CD8-positive, alpha-beta memory T cell (primary cell): ENCODE results near the gene NKAIN4. TPM values are rescaled to one million over a fixed set of nuclear protein-coding genes. Genes with fewer than 3 reads are reported as not detected.
A peak's percentile ranks its signal among the peaks of the same experiment; 100 is the strongest.

Experiments
- CTCF ChIA-PET: fragments of 350-600 bp; sonication (Branson Sonifier 250); formaldehyde crosslinking; loops from one replicate; lab custom pipeline; 2021; ENCODE audit warnings: antibody characterized with exemption; lab: Charles Lee
- POLR2A ChIA-PET: fragments of 350-600 bp; sonication (Branson Sonifier 250); formaldehyde crosslinking; loops from one replicate; lab custom pipeline; 2021; ENCODE audit warnings: antibody characterized with exemption; lab: Charles Lee
- DNase-seq, 5 donors: peaks; one replicate each; pipeline versions ENCODE4 v3.0.0 to v3.0.0-alpha.2; 2020 to 2022; ENCODE audit warnings: mixed read lengths in 1 of 5
- H3K27ac ChIP-seq: one replicate; pipeline ENCODE4 v1.7.0; 2013; ENCODE audit warnings: low read depth, mild to moderate bottlenecking, low read length, moderate library complexity
- H3K27me3 ChIP-seq: 2 replicates; pipeline ENCODE4 v1.7.0; 2013; ENCODE audit warnings: low read length, mild to moderate bottlenecking; ENCODE audit not compliant: insufficient read depth, poor library complexity, severe bottlenecking
- H3K36me3 ChIP-seq: 2 replicates; pipeline ENCODE4 v1.7.0; 2013; ENCODE audit warnings: mild to moderate bottlenecking, low read length, moderate library complexity; ENCODE audit not compliant: insufficient read depth
- H3K4me1 ChIP-seq: 2 replicates; pipeline ENCODE4 v1.7.0; 2013; ENCODE audit warnings: mild to moderate bottlenecking, low read length, moderate library complexity; ENCODE audit not compliant: insufficient read depth
- H3K4me3 ChIP-seq: 2 replicates; pipeline ENCODE4 v1.7.0; 2013; ENCODE audit warnings: mild to moderate bottlenecking, low read length
- H3K9me3 ChIP-seq: 2 replicates; pipeline ENCODE4 v1.7.0; 2013; ENCODE audit warnings: mild to moderate bottlenecking, low read length
- H3K27ac Mint-ChIP-seq, 8 donors: one replicate each; pipeline ENCODE4 v1.8.0; 2020 to 2021; ENCODE audit warnings: mixed read lengths in 8 of 8, mild to moderate bottlenecking in 6 of 8, inconsistent platforms in 3 of 8, moderate library complexity in 3 of 8
- H3K27me3 Mint-ChIP-seq, 2 donors: one replicate each; pipeline ENCODE4 v1.8.0; 2020 to 2021; ENCODE audit warnings: mixed read lengths in 2 of 2, mild to moderate bottlenecking in 1 of 2, moderate library complexity in 1 of 2
- H3K36me3 Mint-ChIP-seq, 3 donors: one replicate each; pipeline ENCODE4 v1.8.0; 2020 to 2021; ENCODE audit warnings: mixed read lengths in 3 of 3, inconsistent platforms in 1 of 3, mild to moderate bottlenecking in 1 of 3
- H3K4me1 Mint-ChIP-seq, 3 donors: one replicate each; pipeline ENCODE4 v1.8.0; 2020 to 2021; ENCODE audit warnings: mixed read lengths in 3 of 3, inconsistent platforms in 1 of 3, mild to moderate bottlenecking in 1 of 3
- H3K4me3 Mint-ChIP-seq, 7 donors: one replicate each; pipeline ENCODE4 v1.8.0; 2020 to 2021; ENCODE audit warnings: mixed read lengths in 7 of 7, mild to moderate bottlenecking in 6 of 7, moderate library complexity in 4 of 7, inconsistent platforms in 2 of 7
- H3K9me3 Mint-ChIP-seq, 5 donors: one replicate each; pipeline ENCODE4 v1.8.0; 2020 to 2022; ENCODE audit warnings: mixed read lengths in 5 of 5, mild to moderate bottlenecking in 3 of 5, moderate library complexity in 2 of 5, inconsistent platforms in 1 of 5
- polyA plus RNA-seq: library from polyadenylated mRNA; unstranded; fragments of 300-500 nt; fragmentation: Illumina TruSeq; gene quantifications from one replicate; pipeline ENCODE4 v1.2.3, GENCODE V29; 2021
- total RNA-seq, 2 experiments: library from RNA; stranded (reverse); gene quantifications; one replicate each; pipeline ENCODE4 v1.2.3, GENCODE V29; 2021

Gene NKAIN4
- total and polyA plus RNA-seq, 3 experiments from 2014 or later = not detected

GRCh38 chr20:63269724-63270123 lies 15.5 kb upstream of the NKAIN4 start:
- no peak overlapping the region for H3K27ac Mint-ChIP-seq
- peaks cover 16 to 26% (median 25%) of the 10 kb centered on the region in 3 donors for H3K4me1 Mint-ChIP-seq
- Histone ChIP-seq H3K27ac (no peak overlapping the region), H3K36me3 (no peaks in the 10 kb centered on the region), H3K9me3 (no peaks in the 10 kb centered on the region), H3K27me3 (no peaks in the 10 kb centered on the region), H3K4me1 (peaks cover 11% of the 10 kb centered on the region), H3K4me3 (no peak overlapping the region)
- no peak for DNase-seq
- ChIA-PET POLR2A (no interaction called here), CTCF (no interaction called here)
- peaks cover 5 to 23% of the 10 kb centered on the region in 2 donors for H3K27me3 Mint-ChIP-seq
- H3K4me3 Mint-ChIP-seq = peak overlapping the region in 3 of 7 donors; percentile 43 to 72 (median 69)
- H3K9me3 Mint-ChIP-seq = no peaks in the 10 kb centered on the region
- peaks cover 0 to 7% (median 0%) of the 10 kb centered on the region in 3 donors for H3K36me3 Mint-ChIP-seq

- H3K27me3 ChIP-seq = no peaks in the 10 kb centered on the region
- ChIA-PET CTCF (no interaction called here), POLR2A (no interaction called here)
- no peak overlapping the region for H3K4me3 ChIP-seq
- Mint-ChIP-seq H3K4me3 (no peak overlapping the region), H3K27ac (no peak overlapping the region), H3K27me3 (peaks cover 8 to 27% of the 10 kb centered on the region in 2 donors), H3K36me3 (peaks cover 0 to 6% (median 0%) of the 10 kb centered on the region in 3 donors), H3K9me3 (no peaks in the 10 kb centered on the region), H3K4me1 (peaks cover 12 to 18% (median 17%) of the 10 kb centered on the region in 3 donors)
- H3K9me3 ChIP-seq = no peaks in the 10 kb centered on the region
- no peak for DNase-seq
- peaks cover 5% of the 10 kb centered on the region for H3K4me1 ChIP-seq
- no peak overlapping the region for H3K27ac ChIP-seq
- no peaks in the 10 kb centered on the region for H3K36me3 ChIP-seq
Observed at GRCh38 chr20:63268671-63269439, 14.6 kb upstream of the NKAIN4 start.

- H3K36me3 Mint-ChIP-seq = peaks cover 0 to 1% (median 0%) of the 10 kb centered on the region in 3 donors
- Histone ChIP-seq H3K27ac (no peak overlapping the region), H3K36me3 (no peaks in the 10 kb centered on the region), H3K9me3 (no peaks in the 10 kb centered on the region), H3K4me1 (no peaks in the 10 kb centered on the region), H3K27me3 (no peaks in the 10 kb centered on the region), H3K4me3 (no peak overlapping the region)
- ChIA-PET POLR2A (no interaction called here), CTCF (no interaction called here)
- no peak overlapping the region for H3K4me3 Mint-ChIP-seq
- H3K27ac Mint-ChIP-seq = no peak overlapping the region
- no peaks in the 10 kb centered on the region for H3K9me3 Mint-ChIP-seq
- peaks cover 12 to 27% of the 10 kb centered on the region in 2 donors for H3K27me3 Mint-ChIP-seq
- H3K4me1 Mint-ChIP-seq = peaks cover 6 to 12% (median 11%) of the 10 kb centered on the region in 3 donors
- no peak for DNase-seq
Observed at GRCh38 chr20:63268256-63268655, 14.0 kb upstream of the NKAIN4 start.

GRCh38 chr20:63267691-63268090 lies 13.4 kb upstream of the NKAIN4 start:
- Mint-ChIP-seq H3K9me3 (no peaks in the 10 kb centered on the region), H3K27ac (no peak overlapping the region), H3K4me1 (peaks cover 5 to 11% (median 11%) of the 10 kb centered on the region in 3 donors), H3K27me3 (peaks cover 12 to 31% of the 10 kb centered on the region in 2 donors), H3K4me3 (no peak overlapping the region), H3K36me3 (no peaks in the 10 kb centered on the region)
- Histone ChIP-seq H3K27ac (no peak overlapping the region), H3K9me3 (no peaks in the 10 kb centered on the region), H3K27me3 (no peaks in the 10 kb centered on the region), H3K4me1 (no peaks in the 10 kb centered on the region), H3K36me3 (no peaks in the 10 kb centered on the region), H3K4me3 (no peak overlapping the region)
- ChIA-PET POLR2A (no interaction called here), CTCF (no interaction called here)
- DNase-seq = no peak

GRCh38 chr20:63265891-63266515 lies 11.7 kb upstream of the NKAIN4 start:
- CTCF ChIA-PET = no interaction called here
- no peak for DNase-seq
- no peaks in the 10 kb centered on the region for H3K27me3 ChIP-seq
- POLR2A ChIA-PET = no interaction called here
- Mint-ChIP-seq H3K36me3 (no peaks in the 10 kb centered on the region), H3K4me1 (peaks cover 2 to 12% (median 8%) of the 10 kb centered on the region in 3 donors), H3K9me3 (no peaks in the 10 kb centered on the region), H3K4me3 (no peak overlapping the region), H3K27me3 (peaks cover 13 to 35% of the 10 kb centered on the region in 2 donors), H3K27ac (no peak overlapping the region)
- H3K4me1 ChIP-seq = no peaks in the 10 kb centered on the region
- no peaks in the 10 kb centered on the region for H3K36me3 ChIP-seq
- H3K9me3 ChIP-seq = no peaks in the 10 kb centered on the region
- no peak overlapping the region for H3K27ac ChIP-seq
- no peak overlapping the region for H3K4me3 ChIP-seq

- CTCF ChIA-PET = no interaction called here
- Mint-ChIP-seq H3K9me3 (no peaks in the 10 kb centered on the region), H3K27me3 (peaks cover 13 to 35% of the 10 kb centered on the region in 2 donors), H3K36me3 (no peaks in the 10 kb centered on the region), H3K4me3 (no peak overlapping the region), H3K4me1 (peaks cover 2 to 8% (median 6%) of the 10 kb centered on the region in 3 donors), H3K27ac (no peak overlapping the region)
- Histone ChIP-seq H3K27me3 (no peaks in the 10 kb centered on the region), H3K4me1 (no peaks in the 10 kb centered on the region), H3K36me3 (no peaks in the 10 kb centered on the region), H3K4me3 (no peak overlapping the region), H3K27ac (no peak overlapping the region), H3K9me3 (no peaks in the 10 kb centered on the region)
- DNase-seq = no peak
- POLR2A ChIA-PET = interaction anchor here (0.6 kb wide), 1 partner anchor 119 kb away, joined by 3 read pairs; no protein-coding TSS in a partner anchor
Observed at GRCh38 chr20:63264519-63264918, 10.3 kb upstream of the NKAIN4 start.

- no peak overlapping the region for H3K27ac Mint-ChIP-seq
- Histone ChIP-seq H3K9me3 (no peaks in the 10 kb centered on the region), H3K27me3 (no peaks in the 10 kb centered on the region), H3K4me1 (no peaks in the 10 kb centered on the region), H3K4me3 (no peak overlapping the region), H3K27ac (no peak overlapping the region), H3K36me3 (no peaks in the 10 kb centered on the region)
- no peak overlapping the region for H3K4me3 Mint-ChIP-seq
- peaks cover 2 to 8% (median 6%) of the 10 kb centered on the region in 3 donors for H3K4me1 Mint-ChIP-seq
- H3K36me3 Mint-ChIP-seq = no peaks in the 10 kb centered on the region
- no peaks in the 10 kb centered on the region for H3K9me3 Mint-ChIP-seq
- DNase-seq = no peak
- ChIA-PET POLR2A (interaction anchor here (0.6 kb wide), 1 partner anchor 119 kb away, joined by 3 read pairs; no protein-coding TSS in a partner anchor), CTCF (no interaction called here)
- peaks cover 13 to 35% of the 10 kb centered on the region in 2 donors for H3K27me3 Mint-ChIP-seq
Observed at GRCh38 chr20:63264000-63264399, 9.7 kb upstream of the NKAIN4 start.

GRCh38 chr20:63262836-63263235 lies 8.6 kb upstream of the NKAIN4 start:
- CTCF ChIA-PET = no interaction called here
- no peaks in the 10 kb centered on the region for H3K27me3 ChIP-seq

More at GRCh38 chr20:63262836-63263235, 8.6 kb upstream of the NKAIN4 start:
- H3K27me3 Mint-ChIP-seq = peaks cover 12 to 40% of the 10 kb centered on the region in 2 donors
- Histone ChIP-seq H3K4me1 (no peaks in the 10 kb centered on the region), H3K36me3 (no peaks in the 10 kb centered on the region), H3K4me3 (no peak overlapping the region), H3K27ac (no peak overlapping the region), H3K9me3 (no peaks in the 10 kb centered on the region)
- DNase-seq = no peak
- H3K9me3 Mint-ChIP-seq = no peaks in the 10 kb centered on the region
- no peak overlapping the region for H3K27ac Mint-ChIP-seq
- POLR2A ChIA-PET = no interaction called here
- H3K36me3 Mint-ChIP-seq = no peaks in the 10 kb centered on the region
- no peak overlapping the region for H3K4me3 Mint-ChIP-seq
- H3K4me1 Mint-ChIP-seq = peaks cover 2 to 8% (median 6%) of the 10 kb centered on the region in 3 donors
